Measurements from ENCODE around the gene TSGA10IP. TPM values are rescaled to one million over a fixed set of nuclear protein-coding genes. Genes with fewer than 3 reads are reported as not detected.
A peak's percentile ranks its signal among the peaks of the same experiment; 100 is the strongest.

TSGA10IP gene
- 0.68 TPM in 1 of 2 replicates, not detected in the other for total RNA-seq (ENCODE audit: low replicate concordance)
- long read RNA-seq = 0 reads

DNA sequence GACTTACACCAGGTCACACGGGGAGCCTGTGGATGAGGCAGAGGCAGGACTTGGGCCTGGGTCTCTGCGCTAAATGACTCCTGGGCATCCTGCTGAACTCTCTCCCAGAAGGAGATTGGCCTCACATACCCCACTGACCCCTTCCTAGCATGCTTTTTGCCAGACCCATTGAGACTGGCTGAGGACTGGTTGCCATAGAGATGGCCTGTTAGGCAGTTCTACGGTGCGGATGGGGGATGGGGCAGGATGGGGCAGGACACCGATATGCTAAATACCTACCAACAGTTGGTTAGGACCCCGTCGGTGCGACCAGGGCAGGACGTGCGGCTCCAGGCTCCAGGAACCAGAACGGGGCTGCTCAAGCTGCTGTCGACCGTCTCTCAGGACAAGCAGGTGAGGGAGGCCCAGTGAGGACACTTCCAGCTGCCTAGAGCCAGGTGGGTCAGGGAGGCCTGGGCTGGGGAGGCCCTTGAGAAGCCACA is at the start of gene TSGA10IP:
Gene TSGA10IP (plus strand): TSS at position 51 of the 482 bp plus-strand sequence. CDS start 196 bp downstream, at position 247.
- peaks cover 22% of the 10 kb centered on the region for H3K27me3 Mint-ChIP-seq
- H3K27ac Mint-ChIP-seq = no peak within 1 kb of the TSS
- no peaks in the 10 kb centered on the region for H3K9me3 Mint-ChIP-seq
- H3K4me3 Mint-ChIP-seq = no peak within 1 kb of the TSS
- peaks cover 3% of the 10 kb centered on the region for H3K4me1 Mint-ChIP-seq (ENCODE audit: unreplicated experiment)
- TF ChIP-seq, protein P1, sequence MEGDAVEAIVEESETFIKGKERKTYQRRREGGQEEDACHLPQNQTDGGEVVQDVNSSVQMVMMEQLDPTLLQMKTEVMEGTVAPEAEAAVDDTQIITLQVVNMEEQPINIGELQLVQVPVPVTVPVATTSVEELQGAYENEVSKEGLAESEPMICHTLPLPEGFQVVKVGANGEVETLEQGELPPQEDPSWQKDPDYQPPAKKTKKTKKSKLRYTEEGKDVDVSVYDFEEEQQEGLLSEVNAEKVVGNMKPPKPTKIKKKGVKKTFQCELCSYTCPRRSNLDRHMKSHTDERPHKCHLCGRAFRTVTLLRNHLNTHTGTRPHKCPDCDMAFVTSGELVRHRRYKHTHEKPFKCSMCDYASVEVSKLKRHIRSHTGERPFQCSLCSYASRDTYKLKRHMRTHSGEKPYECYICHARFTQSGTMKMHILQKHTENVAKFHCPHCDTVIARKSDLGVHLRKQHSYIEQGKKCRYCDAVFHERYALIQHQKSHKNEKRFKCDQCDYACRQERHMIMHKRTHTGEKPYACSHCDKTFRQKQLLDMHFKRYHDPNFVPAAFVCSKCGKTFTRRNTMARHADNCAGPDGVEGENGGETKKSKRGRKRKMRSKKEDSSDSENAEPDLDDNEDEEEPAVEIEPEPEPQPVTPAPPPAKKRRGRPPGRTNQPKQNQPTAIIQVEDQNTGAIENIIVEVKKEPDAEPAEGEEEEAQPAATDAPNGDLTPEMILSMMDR (conservative IDR thresholded peaks at IDR 0.05) = no peak
- no peak for DNase-seq (ENCODE audit: extremely low spot score, unreplicated experiment)
- H3K36me3 Mint-ChIP-seq = no peaks in the 10 kb centered on the region

DNA sequence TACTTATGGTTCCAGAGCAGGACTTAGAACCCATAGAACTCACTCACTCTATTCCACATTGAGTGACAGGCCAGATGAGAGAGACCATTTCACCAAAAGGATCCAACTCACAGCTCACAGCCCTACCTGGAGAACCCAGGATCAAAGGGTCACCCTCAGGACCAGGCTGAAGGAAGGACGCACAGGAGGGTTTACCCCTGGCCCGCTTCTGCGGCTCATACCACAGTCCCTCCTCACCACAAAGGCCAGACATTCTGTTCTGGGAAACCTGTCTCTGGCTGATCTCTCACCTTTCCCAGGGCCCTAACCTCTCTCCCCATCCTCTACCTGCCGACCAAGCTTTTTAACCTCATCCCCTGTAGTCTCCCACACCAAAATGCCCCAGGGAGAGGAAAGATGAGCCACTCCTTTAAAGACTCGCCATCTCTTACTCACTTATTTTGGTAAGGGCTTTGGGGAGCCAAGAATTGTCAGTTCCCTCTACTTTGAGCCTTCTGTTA is 49.7 kb upstream of the TSGA10IP start:
- peaks cover 8% of the 10 kb centered on the region for H3K4me1 Mint-ChIP-seq (ENCODE audit: unreplicated experiment)
- peak overlapping the region; percentile 69 for H3K27ac Mint-ChIP-seq
- peak overlapping the region; percentile 1 for H3K4me3 Mint-ChIP-seq
- H3K27me3 Mint-ChIP-seq = peaks cover 49% of the 10 kb centered on the region
- no peaks in the 10 kb centered on the region for H3K9me3 Mint-ChIP-seq
- H3K36me3 Mint-ChIP-seq = no peaks in the 10 kb centered on the region
- no peak for DNase-seq (ENCODE audit: extremely low spot score, unreplicated experiment)
- TF ChIP-seq, protein P1 (conservative IDR thresholded peaks at IDR 0.05) = no peak

DNA sequence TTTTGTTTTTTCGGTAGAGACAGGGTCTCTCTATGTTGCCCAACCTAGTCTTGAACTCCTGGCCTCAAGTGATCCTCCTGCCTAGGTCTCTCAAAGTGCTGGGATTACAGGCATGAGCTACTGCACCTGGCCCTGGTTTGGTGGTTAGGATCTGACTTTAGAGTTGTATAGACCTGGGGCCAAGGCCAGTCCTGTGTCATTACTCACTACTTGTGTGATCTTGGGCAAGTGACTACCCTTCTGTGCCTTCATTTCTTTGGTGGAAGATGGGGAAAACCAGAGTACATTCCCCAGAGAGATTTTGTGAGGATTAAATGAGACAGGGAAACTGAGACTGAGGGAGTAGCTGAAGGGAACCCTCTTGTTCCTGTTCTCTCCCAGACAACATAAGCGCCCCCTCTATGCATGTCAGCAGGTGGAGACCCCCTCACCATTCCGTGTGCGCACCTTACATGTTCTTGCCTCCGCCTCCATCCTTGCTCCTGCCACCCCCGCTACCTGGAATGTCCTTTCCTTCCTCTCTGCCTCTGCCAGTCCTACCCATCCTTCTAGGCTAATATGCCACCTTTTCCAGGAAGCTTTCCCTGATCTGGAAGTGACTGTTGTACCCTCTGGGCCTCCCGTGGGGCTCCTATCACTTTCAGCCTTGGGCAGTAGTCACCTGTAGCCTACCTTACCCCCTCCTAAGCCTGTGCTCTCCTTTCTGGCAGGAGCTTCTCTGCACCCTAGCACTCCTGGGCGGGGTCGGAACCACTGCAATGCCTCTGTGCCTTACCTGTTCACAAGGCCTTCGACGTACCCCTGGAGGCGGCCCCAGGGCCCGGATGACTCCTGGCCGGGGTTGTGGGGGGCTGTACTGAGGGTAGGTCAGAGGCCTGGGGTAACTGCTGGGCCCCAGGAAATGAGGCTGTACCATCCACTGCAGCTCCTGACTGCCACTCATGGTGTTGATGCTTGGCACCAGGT is 49.0 kb upstream of the TSGA10IP start:
- Mint-ChIP-seq H3K27me3 (peaks cover 57% of the 10 kb centered on the region), H3K9me3 (no peaks in the 10 kb centered on the region), H3K4me1 (ENCODE audit: unreplicated experiment) (peaks cover 8% of the 10 kb centered on the region), H3K36me3 (no peaks in the 10 kb centered on the region), H3K27ac (peak overlapping the region; percentile 69), H3K4me3 (no peak overlapping the region)
- no peak for DNase-seq (ENCODE audit: extremely low spot score, unreplicated experiment)
- TF ChIP-seq, protein P1 (conservative IDR thresholded peaks at IDR 0.05) = no peak

DNA sequence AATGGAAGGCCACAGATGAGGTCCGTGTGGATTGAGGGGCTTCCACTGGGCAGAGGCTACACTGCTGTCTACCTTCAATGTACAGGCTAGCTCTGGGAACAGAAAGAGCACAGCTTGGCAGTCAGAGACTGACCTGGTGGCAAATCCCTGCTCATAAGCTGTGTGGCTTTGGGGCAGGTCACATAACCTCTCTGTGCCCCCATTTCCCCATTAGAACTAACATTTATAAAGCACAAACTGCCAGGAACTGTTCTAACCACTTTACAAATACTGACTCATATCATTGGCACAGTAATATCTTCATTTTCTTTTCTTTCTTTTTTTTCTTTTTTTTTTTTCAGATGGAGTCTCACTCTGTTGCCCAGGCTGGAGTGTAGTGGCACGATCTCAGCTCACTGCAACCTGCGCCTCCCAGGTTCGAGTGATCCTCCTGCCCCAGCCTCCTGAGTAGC is 48.2 kb upstream of the TSGA10IP start:
- TF ChIP-seq, protein P1 (conservative IDR thresholded peaks at IDR 0.05) = no peak
- Mint-ChIP-seq H3K4me1 (ENCODE audit: unreplicated experiment) (peaks cover 8% of the 10 kb centered on the region), H3K9me3 (no peaks in the 10 kb centered on the region), H3K27me3 (peaks cover 64% of the 10 kb centered on the region), H3K36me3 (no peaks in the 10 kb centered on the region), H3K27ac (no peak overlapping the region), H3K4me3 (peak overlapping the region; percentile 61)
- no peak for DNase-seq (ENCODE audit: extremely low spot score, unreplicated experiment)

DNA sequence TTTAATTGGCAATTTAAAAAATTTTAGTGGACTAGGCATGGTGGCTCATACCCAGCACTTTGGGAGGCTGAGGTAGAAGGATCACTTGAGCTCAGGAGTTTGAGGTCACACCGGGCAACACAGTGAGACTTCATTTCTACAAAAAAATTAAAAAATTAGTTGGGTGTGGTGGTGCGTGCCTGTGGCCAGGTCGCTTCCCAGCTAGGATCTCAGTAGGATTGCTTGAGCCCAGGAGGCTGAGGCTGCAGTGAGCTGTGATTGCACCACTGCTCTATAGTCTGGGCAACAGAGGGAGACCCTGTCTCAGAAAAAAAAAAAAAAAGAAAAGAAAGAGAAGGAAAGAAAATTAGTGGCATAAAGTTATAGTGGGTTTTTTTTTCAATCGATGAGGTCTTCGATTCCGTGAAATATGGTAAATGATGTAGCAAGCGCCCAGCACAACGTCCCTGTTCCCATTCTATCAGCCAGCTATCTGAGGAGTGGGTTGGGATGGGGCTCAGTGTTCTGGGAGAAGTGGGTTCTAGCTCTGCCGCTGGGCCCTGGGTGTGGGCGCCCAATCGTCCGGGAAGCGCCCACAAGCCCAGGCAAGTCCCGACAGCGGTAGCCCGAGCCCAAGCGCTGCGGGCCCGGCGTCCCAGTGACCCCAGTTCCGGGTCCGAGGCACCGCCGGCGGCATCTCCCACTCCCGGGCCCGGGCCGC is 46.5 kb upstream of the TSGA10IP start:
- peak overlapping the region; percentile 87 for H3K27ac Mint-ChIP-seq
- no peaks in the 10 kb centered on the region for H3K4me1 Mint-ChIP-seq (ENCODE audit: unreplicated experiment)
- TF ChIP-seq, protein P1 (conservative IDR thresholded peaks at IDR 0.05) = no peak
- H3K27me3 Mint-ChIP-seq = peaks cover 74% of the 10 kb centered on the region
- DNase-seq (ENCODE audit: extremely low spot score, unreplicated experiment) = no peak
- peak overlapping the region; percentile 86 for H3K4me3 Mint-ChIP-seq
- H3K9me3 Mint-ChIP-seq = no peaks in the 10 kb centered on the region
- H3K36me3 Mint-ChIP-seq = no peaks in the 10 kb centered on the region

Measured in type B pancreatic cell (in vitro differentiated cells).